Stimulated activated naive CD8-positive, alpha-beta T cell treated with anti-CD3 and anti-CD28 coated beads, Interleukin-15, Interleukin-2, amounts not matched to agents 100 U/mL and 50 U/mL, for 24 hours (primary cell): ENCODE data around the gene LRP8.

Source experiments
- ATAC-seq: fragments of 150-1000 bp; cut with Tn5 transposase; one replicate; pipeline ENCODE4 v1.10.0; 2021
- DNase-seq: peaks from one replicate; pipeline ENCODE4 v3.0.0; 2021

The LRP8 gene

DNA sequence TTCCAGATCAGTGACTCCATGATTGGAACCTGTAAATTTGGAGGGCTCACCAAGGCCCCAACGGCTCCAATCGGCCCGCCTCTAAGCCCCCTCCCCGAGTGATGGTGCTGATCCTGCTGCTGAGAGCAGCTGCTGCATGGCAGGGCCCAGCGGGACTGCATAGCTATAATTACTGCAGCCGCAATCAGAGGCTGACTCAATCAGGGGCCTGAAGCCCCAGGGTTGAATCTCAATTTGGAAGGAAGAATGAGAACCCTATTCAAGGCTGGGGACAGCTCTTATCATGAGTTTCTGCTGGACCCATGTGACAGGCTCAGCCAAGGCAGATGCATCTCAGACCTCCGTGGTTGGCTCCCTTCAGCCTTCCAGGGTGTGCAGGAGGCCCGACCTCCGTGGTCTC lies 46.7 kb downstream of the LRP8 start:
- no peak for ATAC-seq
- no peak for DNase-seq

DNA sequence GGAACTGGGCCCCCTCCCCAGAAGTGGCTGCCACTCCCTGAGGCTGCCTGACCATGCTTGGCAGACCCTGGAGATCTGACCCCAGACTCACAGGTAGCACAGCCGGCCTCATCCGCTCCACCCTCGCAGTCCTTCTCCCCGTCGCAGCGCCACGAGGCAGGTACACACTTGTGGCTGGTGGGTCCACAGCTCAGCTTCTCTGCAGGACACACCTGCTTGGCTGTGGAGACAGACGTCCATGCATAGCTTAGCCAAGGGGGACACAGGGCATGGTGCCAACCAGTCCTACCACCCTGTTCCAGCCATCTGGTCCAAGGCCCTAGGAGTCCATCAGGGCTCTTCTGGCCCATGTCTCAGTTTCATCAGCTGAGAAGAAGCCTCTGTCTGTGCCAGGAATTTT lies 47.4 kb downstream of the LRP8 start:
- DNase-seq: no peak
- ATAC-seq: no peak

DNA sequence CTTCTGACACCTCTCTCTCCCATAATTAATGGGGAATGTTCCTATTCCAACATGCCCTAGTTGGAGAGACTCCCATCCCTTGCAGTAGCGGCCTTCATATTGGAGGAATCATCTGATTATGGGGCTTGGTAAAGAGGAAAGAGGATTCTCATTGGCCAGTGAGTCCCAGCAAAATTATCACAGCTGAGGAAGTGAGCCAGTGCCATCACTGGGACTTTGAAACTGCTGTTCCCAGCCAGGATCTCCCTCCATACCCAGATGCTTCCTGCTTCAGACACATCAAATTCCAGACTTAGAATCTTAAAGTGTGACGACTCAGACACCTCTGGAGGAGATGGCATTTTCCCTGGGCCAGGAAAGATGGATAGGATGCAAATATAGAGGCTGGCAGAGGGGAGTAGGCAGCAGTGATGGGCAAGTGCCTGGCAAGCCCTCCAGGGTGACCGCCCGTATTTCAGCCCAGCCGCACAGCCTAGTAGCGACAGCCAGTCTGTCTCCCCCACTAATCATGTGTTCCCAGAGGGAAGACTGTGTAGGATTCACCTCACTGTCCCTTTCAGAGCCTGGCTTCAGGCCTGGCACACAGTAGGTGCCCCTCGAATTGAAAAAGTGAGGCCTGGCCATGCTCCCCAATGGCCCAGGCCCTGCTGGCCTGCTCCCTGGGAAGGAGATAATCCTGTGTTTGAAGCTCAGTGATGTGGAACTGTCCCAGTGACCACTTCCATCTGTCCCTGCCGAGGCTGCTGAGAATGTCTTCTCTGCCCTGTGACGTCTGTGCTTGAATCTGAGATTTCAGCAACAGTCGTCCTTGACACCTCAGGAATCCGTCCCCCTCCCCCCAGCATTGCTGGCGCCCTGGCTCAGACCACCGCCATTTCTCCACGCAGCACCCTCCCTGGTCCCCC lies 48.3 kb downstream of the LRP8 start:
- DNase-seq (no peak), ATAC-seq (no peak)

DNA sequence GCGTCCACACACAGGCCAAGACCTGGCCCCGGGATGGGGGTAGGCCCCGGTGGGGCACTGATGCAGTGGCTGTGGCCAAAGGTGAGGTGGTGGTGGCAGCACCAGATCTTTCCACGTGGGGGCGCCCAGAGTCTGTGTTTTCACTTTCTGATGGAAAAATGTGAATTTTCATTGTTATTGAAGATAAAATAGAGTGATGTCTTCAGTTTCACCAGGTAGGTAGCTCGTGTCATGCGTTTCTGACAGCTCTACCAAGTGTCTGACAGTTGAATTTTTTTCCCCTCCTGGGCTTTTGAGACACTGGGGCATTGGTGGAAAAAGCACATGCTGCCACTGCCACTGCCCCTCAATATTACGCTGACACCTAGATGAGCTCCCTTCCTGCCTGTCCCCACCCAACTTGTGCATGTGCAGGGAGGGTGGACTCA lies 49.6 kb downstream of the LRP8 start:
- DNase-seq (peak; percentile 73), ATAC-seq (no peak)

DNA sequence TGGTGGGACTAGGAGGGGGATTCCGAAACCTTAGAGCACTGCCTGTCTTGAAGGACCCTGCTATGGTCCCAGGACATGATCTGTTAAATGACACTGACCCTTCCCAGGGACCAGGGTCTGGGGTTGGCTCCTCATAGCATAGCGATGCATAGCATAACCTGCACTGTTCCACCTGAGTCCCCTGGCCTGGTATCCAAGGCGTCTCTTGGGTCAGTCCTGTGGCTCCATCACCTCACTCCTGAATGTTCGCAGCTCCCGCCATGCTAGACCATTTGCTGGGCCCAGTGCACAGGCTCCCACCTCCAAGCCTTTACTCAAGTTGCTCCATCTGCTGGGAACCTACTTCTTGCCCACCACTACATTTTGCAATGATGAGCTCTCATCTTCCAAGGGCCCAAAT lies 50.5 kb downstream of the LRP8 start:
- no peak for ATAC-seq
- DNase-seq: no peak

DNA sequence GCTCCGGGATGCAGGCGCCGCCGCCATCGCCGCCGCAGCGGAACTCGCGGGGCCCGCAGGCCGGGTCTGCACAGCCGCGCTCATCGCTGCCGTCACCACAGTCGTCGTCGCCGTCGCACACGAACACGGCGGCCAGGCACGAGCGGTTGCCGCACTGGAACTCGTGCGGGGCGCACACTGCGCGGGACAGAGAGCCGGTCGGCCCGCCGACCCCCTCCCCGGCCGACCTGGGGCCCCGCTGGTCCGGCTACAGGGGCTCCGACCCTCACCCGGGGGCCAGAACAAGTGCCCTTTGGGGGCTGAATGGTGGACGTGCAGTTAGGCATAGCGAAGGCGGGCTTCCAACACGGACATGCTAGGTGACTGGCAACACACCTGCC lies 51.0 kb downstream of the LRP8 start:
- no peak for ATAC-seq

DNA sequence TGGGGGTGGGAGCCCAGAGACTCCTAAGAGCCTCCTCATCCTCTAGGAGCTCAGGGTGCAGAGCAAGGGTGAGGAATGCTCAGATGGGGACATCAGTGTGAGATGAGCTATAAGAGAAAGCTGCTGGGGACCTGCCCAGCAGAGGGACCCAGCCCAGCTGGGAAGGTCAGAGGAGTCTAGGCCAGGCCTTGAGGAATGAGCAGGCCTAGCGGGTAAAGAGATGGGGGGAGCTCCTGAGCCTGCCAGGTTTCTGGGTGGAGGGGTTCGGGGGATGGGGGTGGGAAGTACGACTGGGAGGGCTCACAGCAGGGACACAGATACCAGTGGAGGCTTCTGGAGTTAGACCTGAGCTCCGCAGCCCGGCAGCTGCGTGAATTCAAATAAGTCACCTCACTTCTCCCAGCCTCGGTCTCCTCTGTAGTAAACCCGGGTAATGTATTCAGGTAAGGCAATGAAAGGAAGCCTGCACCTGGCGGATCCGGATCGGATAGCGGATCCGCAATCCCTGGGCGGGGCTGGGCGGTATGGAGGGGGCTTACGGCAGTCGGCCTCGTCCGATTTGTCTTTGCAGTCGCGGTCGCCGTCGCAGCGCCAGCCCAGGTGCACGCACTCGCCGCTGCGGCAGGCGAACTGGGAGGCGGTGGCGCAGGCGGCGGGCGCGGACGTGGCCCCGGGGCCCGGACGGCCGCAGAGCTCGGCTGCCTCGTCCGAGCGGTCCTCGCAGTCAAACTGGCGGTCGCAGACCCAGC lies 51.5 kb downstream of the LRP8 start:
- DNase-seq (no peak), ATAC-seq (no peak)

More for the DNA sequence above, 51.0 kb downstream of the LRP8 start:
- DNase-seq: no peak

DNA sequence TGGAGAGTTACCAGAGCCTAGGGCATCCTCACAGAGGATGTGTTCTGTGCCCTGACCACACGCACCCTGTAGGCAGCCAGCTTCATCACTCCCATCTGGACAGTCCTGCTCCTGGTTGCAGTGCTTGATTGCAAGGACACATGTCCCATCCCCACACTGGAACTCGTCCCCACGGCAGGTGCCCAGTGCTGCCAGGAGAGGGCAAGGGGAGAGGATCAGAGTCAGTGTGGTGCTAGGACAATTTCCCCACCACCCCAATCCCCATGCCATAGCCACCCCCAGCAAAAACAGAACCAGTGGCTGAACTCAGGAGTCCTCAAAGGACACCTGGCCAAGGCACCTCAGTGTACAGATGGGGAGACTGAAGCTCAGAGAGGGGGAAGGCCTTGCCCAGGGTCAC lies 52.3 kb downstream of the LRP8 start:
- ATAC-seq (no peak), DNase-seq (no peak)

DNA sequence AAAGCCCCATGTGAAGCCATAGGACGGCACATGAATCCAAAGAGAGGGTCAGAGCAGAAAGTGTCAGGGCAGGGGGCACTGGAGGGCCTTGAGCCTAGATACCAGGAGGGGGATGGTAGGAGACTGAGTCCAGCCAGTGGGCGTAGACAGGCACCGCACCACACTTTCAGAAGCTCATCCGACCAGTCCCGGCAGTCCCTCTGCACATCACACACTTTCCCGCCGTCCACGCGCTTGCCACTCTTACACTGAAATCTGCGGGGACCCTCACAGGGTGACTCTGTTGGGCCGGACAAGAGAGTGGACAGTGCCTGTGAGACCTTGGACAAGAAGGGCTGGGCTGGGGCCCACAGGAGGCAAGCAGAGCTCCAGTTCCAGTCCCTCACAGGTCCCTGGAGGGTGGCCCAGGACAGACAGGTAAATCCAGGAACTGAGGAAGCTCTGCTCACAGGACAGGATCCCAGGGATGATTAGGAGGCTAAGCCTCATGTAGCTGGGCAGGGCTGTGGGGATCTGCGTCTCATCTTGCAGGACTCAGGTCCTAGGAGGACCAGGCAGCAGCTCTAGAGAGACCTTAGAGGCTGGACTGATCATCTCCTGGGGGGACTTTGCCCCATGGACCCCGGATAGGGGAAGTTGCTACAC lies 53.2 kb downstream of the LRP8 start:
- DNase-seq: no peak

DNA sequence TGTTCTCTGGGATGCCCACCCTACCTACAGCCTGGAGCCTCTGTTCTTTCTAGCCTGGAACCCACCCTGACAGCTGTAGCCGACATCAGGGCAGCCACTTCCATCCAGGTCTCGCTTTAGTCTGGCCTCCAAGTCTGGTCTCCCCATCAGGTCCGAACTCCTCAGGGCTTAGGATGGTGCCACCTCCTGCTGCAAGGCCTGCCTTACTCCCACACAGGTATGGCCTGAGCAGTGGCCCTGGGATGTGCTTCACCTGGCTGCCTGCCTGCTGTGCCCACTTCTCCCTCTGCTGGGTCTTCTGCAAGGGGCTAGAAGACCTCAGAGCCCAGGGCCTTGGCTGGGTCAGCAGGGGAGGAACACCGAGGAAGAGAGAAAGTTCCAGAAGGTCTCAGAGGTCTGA lies 53.8 kb downstream of the LRP8 start:
- ATAC-seq (no peak), DNase-seq (no peak)

More for the DNA sequence above, 53.2 kb downstream of the LRP8 start:
- ATAC-seq: no peak

DNA sequence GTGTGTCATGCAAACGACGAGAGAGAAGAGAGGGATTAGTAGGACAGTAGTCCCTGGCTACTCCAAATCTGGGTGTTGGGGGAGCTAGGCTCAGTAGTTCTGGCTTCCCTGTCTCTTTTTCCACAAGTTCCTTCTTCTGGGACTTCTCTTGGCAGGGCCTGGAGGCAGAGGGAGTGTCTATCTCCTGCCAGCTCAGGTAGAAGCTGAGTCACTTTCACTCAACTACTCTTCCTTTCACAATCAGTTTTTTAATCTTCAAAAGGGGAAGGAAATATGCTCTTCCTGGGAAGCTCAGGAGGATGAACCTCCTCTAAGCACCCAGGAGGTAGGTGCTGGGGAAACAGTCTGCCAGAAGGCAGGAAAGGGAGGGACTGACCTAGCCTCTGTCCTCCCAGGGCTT lies 54.3 kb downstream of the LRP8 start:
- ATAC-seq: no peak
- no peak for DNase-seq

DNA sequence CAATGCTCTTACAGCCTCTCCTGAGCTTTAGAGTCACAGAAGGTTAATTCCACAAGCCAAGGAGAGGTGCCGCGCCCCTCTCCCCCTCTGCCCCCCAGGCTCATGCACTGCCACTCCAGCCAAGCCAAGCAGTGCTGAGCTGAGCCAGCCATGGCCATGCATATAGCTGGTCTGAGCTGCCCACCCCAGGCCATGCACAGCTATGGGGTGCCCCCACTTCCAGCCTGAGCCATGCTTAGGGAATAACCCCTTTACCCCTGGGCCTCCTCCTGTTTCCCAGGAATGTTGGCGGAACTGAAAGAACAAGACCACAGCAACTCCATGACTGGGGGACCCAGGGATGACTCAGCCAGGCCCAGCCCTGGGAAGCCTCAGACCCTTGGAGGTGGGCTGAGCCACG lies 55.5 kb downstream of the LRP8 start:
- DNase-seq: no peak
- ATAC-seq: no peak

DNA sequence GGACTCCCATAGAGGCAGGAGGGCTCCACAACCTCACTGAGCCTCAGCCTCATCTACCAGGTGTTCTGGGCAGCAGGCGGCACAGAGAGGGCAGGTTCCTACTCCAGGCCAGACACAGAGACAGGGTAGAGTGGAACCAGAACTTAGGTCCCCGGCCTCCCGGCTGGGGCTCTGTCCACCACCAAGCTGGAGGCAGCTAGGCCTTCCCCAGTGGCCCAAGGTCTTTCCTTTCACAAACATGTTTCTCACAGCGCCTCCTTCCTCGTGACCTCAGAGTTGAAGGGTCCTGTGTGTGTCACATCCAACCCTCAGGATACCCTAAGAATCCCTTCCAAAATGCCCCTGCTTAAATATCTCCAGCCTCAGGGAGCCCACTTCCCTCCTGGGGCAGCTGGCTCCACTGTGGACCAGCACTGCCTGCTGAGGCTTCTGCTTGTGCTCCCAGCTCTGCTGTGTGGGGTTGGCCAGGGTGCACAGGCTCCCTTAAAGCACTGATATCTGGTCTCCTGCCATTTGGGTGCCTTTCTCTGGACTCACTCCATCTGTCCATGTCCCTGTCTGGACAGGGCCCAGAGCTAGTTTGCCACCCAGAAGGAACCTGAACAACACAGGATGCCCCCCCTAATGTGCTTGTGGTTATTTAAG lies 56.3 kb downstream of the LRP8 start:
- DNase-seq: no peak
- no peak for ATAC-seq

DNA sequence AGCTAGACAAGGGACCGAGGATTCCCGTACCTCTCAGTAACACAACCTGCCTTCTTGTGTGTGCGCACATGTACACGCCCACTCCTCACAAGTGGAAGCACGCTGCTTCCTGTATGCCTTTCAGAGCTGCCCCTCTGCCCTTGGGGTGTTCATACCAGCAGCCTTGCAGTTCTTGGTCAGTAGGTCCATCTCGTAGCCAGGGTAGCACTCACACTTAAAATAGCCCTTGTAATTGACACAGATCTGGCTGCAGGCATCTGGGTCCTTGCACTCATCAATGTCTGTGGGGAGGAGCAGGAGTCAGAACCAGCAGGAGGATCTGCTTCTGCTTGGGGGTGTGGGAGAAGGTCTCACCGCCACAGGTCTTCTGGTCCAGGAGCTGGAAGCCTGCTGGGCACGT lies 57.0 kb downstream of the LRP8 start:
- ATAC-seq: no peak
- no peak for DNase-seq

DNA sequence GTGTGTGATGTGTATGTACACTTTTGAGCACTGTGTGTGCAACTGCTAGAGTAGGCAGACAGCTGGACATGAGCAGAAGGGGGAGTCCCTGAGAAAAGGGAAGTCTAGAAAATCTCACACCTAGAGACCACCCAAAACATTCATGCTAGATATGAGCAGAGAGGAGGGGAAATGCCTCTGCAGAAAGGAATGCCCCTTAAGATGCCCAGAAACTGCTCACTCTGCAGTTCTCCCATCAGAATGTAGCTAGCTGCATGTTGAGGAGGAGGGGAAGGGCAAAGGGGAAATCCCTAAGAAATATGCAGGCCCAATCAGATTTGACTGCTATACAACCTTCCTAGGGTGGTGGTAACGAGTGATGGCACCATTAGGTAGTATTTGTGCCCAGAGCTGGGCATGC lies 57.8 kb downstream of the LRP8 start:
- DNase-seq (no peak), ATAC-seq (peak; percentile 25)

DNA sequence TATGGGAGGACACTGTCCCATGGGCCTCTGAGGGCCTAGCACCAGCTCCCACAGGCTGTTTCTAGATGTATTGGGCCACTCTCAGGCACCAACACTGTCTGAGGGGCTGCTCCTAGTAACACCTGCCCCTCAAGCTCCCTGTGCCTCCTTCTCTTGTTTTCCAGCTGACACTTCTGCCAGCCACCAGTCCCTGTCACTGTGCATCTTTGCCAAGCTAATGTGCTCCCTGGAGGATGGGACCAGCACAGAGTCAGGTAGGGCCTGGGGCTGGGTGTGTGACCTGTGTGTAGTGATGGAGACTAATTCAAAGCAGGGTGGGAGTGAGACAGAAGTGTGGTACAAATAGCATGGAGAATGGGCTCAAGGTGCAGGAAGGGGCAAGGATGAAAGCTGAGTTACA lies 60.1 kb downstream of the LRP8 start:
- no peak for DNase-seq
- ATAC-seq: no peak

DNA sequence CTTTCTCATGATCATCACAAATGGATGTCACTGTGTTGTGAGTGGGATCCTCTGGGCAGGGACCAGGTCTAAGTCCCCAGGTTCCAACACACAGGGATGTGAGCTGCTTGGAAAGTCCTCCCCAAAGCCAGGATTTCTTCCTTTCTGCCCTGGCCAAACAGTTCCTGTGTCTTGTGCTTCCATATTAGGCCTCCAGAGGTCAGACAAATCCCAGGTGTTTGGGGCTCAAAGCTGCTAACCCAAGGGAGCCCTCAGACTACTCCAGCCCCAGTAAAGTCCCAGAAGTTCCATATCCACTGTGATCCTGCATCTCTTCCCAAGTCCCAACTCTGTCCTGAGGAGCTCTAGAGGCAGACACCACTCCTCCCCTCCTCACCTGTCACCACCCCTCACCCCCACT lies 61.8 kb downstream of the LRP8 start:
- ATAC-seq: no peak
- DNase-seq: no peak

DNA sequence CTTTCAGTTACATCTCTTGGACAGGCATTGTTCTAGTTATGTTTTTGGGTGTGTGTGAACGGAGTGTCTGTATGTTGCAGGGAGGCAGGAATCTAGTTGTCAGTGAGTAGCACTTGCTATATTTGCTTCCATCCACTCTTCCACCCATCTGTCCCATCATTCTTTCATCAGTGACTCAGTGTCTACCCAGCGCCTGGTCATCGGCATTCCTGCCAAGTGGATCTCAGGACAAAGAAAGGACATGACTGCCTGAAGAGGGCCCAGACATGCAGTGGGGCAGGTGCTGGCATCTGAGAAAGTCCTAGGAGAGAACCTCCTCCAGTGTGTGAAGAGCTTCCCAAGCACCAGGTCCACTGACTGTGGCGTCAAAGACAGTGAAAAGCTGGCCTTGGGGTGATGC lies 62.3 kb downstream of the LRP8 start:
- ATAC-seq (no peak), DNase-seq (no peak)

DNA sequence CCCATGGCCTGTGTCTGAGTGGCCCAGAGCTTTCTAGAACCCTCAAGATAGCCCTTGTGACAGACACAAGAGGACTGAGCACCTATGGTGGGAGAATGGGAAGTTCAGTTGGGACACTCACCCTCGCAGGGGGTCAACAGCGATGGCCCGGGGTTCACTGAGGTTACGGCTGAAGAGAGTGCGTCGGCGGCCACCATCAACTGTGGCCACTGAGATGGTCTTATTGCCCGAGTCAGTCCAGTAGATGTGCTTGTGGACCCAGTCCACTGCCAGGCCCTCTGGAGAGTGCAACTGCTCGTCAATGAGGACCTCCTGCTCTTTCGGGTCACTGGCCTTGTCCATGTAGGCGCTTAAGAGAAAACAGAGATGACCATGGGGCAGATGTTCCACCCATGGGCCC lies 63.8 kb downstream of the LRP8 start:
- ATAC-seq: no peak
- no peak for DNase-seq

DNA sequence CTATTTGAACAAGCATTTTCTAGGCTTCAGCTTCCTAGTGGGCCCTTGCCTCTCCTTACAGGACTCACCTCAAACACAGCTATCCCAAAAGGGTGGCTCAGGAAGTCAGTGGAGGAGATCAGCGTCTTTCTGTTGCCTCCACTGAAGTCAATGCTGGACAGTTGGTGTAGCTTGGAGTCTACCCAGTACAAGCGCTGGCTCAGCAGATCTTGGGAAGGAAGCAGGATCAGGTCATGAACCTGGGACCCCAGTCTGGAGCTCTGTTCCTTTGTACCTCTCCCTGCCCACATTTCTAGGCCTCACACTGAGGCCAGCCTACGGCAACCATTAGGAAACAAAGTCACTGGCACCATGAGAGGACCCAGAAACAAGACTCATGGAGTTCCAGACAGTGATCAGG lies 65.9 kb downstream of the LRP8 start:
- ATAC-seq (no peak), DNase-seq (no peak)

DNA sequence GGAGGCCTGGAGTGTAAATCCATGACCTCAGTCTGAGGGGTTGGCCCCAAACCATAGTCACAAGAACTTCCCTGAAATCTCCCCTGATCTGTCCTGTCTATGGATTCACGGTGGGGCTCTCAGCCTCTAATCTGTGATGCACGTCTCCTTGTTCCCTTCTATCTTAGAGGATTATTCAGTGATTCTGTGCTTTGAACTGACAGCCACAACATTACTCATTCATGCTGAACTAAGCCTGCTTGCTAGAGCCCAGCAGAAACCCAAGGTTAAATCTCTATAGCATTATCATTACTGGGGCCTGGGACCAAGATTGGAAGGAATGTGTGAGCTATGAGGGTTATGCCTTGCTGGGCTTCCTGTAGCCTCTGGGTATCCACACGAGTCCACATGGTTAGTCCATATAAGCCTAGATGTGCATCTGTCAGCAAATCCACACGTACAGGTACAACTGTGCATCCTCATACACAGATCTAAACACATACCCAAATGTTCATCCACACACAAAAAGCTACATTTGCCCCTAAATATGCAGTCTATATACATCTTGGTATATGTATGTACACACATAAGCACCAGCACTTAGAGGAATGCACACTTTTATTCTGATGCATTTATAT lies 67.1 kb downstream of the LRP8 start:
- DNase-seq: no peak
- ATAC-seq: no peak

DNA sequence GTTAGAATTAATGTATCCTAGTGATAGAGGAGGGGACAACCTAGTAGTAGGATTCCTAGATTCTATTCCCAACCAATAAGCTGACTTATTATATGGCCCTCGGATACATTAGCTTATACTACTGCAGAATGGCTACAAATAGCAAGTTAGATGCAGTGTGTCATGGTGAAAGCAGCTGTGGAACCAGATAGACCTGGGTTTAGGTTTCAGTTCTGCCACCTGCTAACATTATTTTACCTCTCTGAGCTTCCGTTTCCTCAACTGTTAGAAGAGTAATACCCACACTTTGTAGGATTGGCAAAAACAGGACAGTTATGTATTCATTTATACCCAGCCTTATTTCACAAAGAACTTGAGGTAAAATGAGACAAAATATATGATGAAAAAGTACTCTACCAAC lies 67.9 kb downstream of the LRP8 start:
- ATAC-seq (no peak), DNase-seq (no peak)
